ENCODE measurements around the gene ADRA2C.

Gene ADRA2C

GRCh38 chr4:3746701-3747580 lies 19.2 kb upstream of the ADRA2C start:
- no peak for TF ChIP-seq CTCF (IDR thresholded peaks at IDR 0.05; ENCODE audit: borderline replicate concordance, extremely low read depth, low read length, poor library complexity, severe bottlenecking)
- H3K4me2 ChIP-seq (ENCODE audit: insufficient read depth, low read length): no peak overlapping the region
- no peaks in the 10 kb centered on the region for H3K36me3 ChIP-seq (ENCODE audit: insufficient read depth, low read length)
- no peak overlapping the region for H3K27ac ChIP-seq (ENCODE audit: low read length)
- H3K79me2 ChIP-seq (ENCODE audit: insufficient read depth, low read length): no peaks in the 10 kb centered on the region
- H3K9me3 ChIP-seq (ENCODE audit: insufficient read depth, low read length, severe bottlenecking): no peaks in the 10 kb centered on the region
- H3K9ac ChIP-seq (ENCODE audit: low read depth, low read length): no peak overlapping the region
- no peak for DNase-seq
- ATAC-seq (ENCODE audit: insufficient read depth, low read depth): no peak
- H3K4me3 ChIP-seq (ENCODE audit: low read depth in 1 of 2, low read length in 2 of 2): no peak overlapping the region
- no peak overlapping the region for H2AFZ ChIP-seq (ENCODE audit: low read depth, low read length)
- peaks cover 4% of the 10 kb centered on the region for H3K27me3 ChIP-seq (ENCODE audit: insufficient read depth, low read length, poor library complexity)
- H4K20me1 ChIP-seq (ENCODE audit: insufficient read depth, low read length): no peaks in the 10 kb centered on the region
- H3K4me1 ChIP-seq (ENCODE audit: insufficient read depth, low read length): no peaks in the 10 kb centered on the region

DNA sequence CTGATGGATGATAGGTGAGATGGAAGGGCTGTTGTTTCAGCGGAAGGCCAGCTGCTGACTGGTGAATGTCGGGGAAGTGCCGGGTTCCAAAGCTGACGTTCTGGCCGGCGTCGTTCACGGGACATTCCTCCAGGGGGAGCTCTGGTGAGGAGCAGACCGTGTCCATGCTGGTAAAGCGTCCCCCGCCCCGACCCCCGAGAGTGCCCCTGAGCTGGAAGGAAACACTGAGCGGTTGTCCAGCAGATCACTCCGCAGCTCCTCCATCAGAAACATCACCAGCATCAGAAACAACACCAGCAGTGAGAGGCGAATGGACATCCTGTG lies 18.6 kb upstream of the ADRA2C start:
- H3K36me3 ChIP-seq (ENCODE audit: insufficient read depth, low read length): no peaks in the 10 kb centered on the region
- H3K27me3 ChIP-seq (ENCODE audit: insufficient read depth, low read length, poor library complexity): peaks cover 4% of the 10 kb centered on the region
- no peak overlapping the region for H3K4me3 ChIP-seq (ENCODE audit: low read depth in 1 of 2, low read length in 2 of 2)
- TF ChIP-seq EZH2 (IDR thresholded peaks at IDR 0.05; ENCODE audit: borderline replicate concordance, low read depth, low read length, severe bottlenecking) (no peak), CTCF (IDR thresholded peaks at IDR 0.05; ENCODE audit: borderline replicate concordance, extremely low read depth, low read length, poor library complexity, severe bottlenecking) (peak; percentile 43)
- no peak overlapping the region for H3K4me2 ChIP-seq (ENCODE audit: insufficient read depth, low read length)
- no peaks in the 10 kb centered on the region for H4K20me1 ChIP-seq (ENCODE audit: insufficient read depth, low read length)
- H3K79me2 ChIP-seq (ENCODE audit: insufficient read depth, low read length): no peaks in the 10 kb centered on the region
- no peak overlapping the region for H2AFZ ChIP-seq (ENCODE audit: low read depth, low read length)
- H3K4me1 ChIP-seq (ENCODE audit: insufficient read depth, low read length): no peaks in the 10 kb centered on the region
- DNase-seq (no peak), ATAC-seq (ENCODE audit: insufficient read depth, low read depth) (no peak)
- no peak overlapping the region for H3K27ac ChIP-seq (ENCODE audit: low read length)
- H3K9me3 ChIP-seq (ENCODE audit: insufficient read depth, low read length, severe bottlenecking): no peaks in the 10 kb centered on the region
- H3K9ac ChIP-seq (ENCODE audit: low read depth, low read length): no peak overlapping the region

DNA sequence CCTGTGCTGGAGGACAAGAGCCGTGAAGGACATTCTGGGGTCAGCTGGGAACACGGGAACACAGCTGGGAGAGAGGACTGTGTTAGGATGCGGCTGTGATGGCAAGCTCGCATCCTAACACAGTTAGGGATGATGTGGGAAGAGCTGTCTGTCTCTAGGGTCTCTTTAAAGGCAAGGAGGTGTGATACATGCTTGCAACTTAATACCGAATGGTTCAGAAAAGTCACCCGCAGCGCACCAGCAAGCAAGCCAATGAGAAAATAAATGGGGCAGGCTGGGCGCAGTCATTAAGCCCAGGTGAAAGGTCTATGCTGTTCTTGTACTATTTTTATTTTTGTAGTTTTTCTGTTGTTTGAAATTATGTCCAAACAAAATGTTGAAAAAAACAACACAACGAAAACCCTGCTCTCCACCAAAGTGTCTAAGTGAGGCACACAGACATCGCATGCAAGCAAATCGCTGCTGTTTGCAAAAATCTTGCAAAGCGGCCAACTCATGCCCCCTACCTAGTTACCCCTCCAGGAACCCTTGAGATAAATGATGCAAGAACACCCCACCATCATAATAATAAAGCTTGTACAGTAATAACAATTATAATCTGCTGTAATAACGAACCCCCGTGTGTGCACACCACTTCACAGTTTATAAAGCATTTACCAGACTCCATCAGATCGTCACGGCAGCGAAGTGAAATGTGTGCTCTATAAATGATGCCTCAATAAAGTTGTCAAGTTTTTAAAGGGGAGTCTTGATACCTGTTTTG lies 17.9 kb upstream of the ADRA2C start:
- TF ChIP-seq EZH2 (IDR thresholded peaks at IDR 0.05; ENCODE audit: borderline replicate concordance, low read depth, low read length, severe bottlenecking): no peak
- TF ChIP-seq CTCF (IDR thresholded peaks at IDR 0.05; ENCODE audit: borderline replicate concordance, extremely low read depth, low read length, poor library complexity, severe bottlenecking): no peak
- H3K9me3 ChIP-seq (ENCODE audit: insufficient read depth, low read length, severe bottlenecking): no peaks in the 10 kb centered on the region
- H3K36me3 ChIP-seq (ENCODE audit: insufficient read depth, low read length): no peaks in the 10 kb centered on the region
- no peak overlapping the region for H2AFZ ChIP-seq (ENCODE audit: low read depth, low read length)
- H3K4me3 ChIP-seq (ENCODE audit: low read depth in 1 of 2, low read length in 2 of 2): no peak overlapping the region
- no peaks in the 10 kb centered on the region for H3K79me2 ChIP-seq (ENCODE audit: insufficient read depth, low read length)
- ATAC-seq (ENCODE audit: insufficient read depth, low read depth) (no peak), DNase-seq (no peak)
- H3K27me3 ChIP-seq (ENCODE audit: insufficient read depth, low read length, poor library complexity): peaks cover 4% of the 10 kb centered on the region
- no peaks in the 10 kb centered on the region for H3K4me1 ChIP-seq (ENCODE audit: insufficient read depth, low read length)
- no peak overlapping the region for H3K9ac ChIP-seq (ENCODE audit: low read depth, low read length)
- no peak overlapping the region for H3K27ac ChIP-seq (ENCODE audit: low read length)
- H3K4me2 ChIP-seq (ENCODE audit: insufficient read depth, low read length): no peak overlapping the region
- H4K20me1 ChIP-seq (ENCODE audit: insufficient read depth, low read length): no peaks in the 10 kb centered on the region
